MM.1S (cell line): ENCODE measurements around the gene CCDC17.

Experiments
- EZH2 ChIP-seq: fragments of 300-600 bp; sonication (generic); optimal IDR thresholded peaks from 2 replicates; pipeline ENCODE3; 2017; ENCODE audit warnings: low read depth, mild to moderate bottlenecking, antibody characterized with exemption, low read length, mixed read lengths
- EZH2phosphoT487 ChIP-seq: fragments of 300-600 bp; sonication (generic); IDR thresholded peaks from 2 replicates; pipeline ENCODE4 v1.6.1; 2018; ENCODE audit warnings: antibody characterized with exemption, low read length
- TF ChIP-seq, protein P1 (sequence below): fragments of 300-600 bp; sonication (generic); IDR thresholded peaks from 2 replicates; pipeline ENCODE4 v1.5.1; 2016; ENCODE audit warnings: antibody characterized with exemption, low read length, mixed read lengths

DNA sequence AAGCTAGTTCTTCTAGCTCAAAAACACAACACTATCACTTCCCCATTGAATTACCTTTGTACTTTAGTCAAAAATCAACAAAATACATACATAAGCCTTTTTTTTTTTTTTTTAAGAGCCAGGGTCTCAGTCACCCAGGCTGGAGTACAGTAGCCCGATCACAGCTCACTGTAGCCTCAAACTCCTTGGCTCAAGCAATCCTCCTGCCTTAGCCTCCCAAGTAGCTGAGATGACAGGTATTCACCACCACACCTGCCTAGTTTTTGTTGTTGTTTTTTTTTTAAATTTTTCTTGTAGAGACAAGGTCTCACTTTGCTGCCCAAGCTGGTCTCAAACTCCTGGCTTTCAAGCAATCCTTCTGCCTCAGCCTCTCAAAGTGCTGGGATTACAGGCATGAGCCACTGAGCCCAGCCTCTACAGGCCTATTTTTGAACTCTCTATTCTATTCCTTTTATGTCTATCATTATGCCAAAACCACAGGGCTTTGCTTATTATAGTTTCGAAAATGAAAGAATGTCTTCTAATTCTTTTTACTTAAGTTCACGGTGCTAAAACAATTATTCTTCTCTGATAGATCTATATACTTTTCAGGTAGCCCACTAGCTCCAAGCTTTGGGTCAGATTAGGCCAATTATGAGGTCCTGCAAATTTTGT is 32.8 kb upstream of the CCDC17 start:
- TF ChIP-seq EZH2phosphoT487, result no peak
- TF ChIP-seq, protein P1, sequence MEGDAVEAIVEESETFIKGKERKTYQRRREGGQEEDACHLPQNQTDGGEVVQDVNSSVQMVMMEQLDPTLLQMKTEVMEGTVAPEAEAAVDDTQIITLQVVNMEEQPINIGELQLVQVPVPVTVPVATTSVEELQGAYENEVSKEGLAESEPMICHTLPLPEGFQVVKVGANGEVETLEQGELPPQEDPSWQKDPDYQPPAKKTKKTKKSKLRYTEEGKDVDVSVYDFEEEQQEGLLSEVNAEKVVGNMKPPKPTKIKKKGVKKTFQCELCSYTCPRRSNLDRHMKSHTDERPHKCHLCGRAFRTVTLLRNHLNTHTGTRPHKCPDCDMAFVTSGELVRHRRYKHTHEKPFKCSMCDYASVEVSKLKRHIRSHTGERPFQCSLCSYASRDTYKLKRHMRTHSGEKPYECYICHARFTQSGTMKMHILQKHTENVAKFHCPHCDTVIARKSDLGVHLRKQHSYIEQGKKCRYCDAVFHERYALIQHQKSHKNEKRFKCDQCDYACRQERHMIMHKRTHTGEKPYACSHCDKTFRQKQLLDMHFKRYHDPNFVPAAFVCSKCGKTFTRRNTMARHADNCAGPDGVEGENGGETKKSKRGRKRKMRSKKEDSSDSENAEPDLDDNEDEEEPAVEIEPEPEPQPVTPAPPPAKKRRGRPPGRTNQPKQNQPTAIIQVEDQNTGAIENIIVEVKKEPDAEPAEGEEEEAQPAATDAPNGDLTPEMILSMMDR, result no peak
- no peak for TF ChIP-seq EZH2
